Gastrocnemius medialis (tissue), 4 donors: ENCODE measurements around the gene NOD1.

Source experiments
- CTCF ChIP-seq, 5 experiments: fragments of 450-650 bp in 3 of 5; fragments of 200-600 bp in 2 of 5; sonication (generic) in 2 of 5; IDR thresholded peaks in 4 of 5; conservative IDR thresholded peaks in 1 of 5; 1 replicate in 4 of 5; 2 replicates in 1 of 5; pipeline ENCODE4 v1.5.1; 2016 to 2019; ENCODE audit warnings: antibody characterized with exemption in 5 of 5, mild to moderate bottlenecking in 3 of 5, moderate library complexity in 3 of 5
- POLR2A ChIP-seq, 2 donors: fragments of 450-650 bp; IDR thresholded peaks; one replicate each; pipeline ENCODE4 v1.6.1; 2017; ENCODE audit warnings: antibody characterized with exemption in 2 of 2, mild to moderate bottlenecking in 2 of 2, moderate library complexity in 2 of 2

GRCh38 chr7:30475580-30475979, 3.0 kb downstream of the NOD1 start:
- TF ChIP-seq CTCF (IDR thresholded peaks at IDR 0.05 in 4 of 5, conservative IDR thresholded peaks at IDR 0.05 in 1 of 5), result no peak
- no peak for TF ChIP-seq POLR2A (IDR thresholded peaks at IDR 0.05)
